H1 (cell line): Measurements from ENCODE around the gene UBE2J1. TPM values are rescaled to one million over a fixed set of nuclear protein-coding genes. Genes with fewer than 3 reads are reported as not detected.

ENCODE experiments used
- CTCF ChIA-PET: fragments of 300-600 bp; sonication (Branson Sonifier 250); formaldehyde crosslinking; loops from one replicate; lab custom pipeline; 2021; ENCODE audit not compliant: partially characterized antibody; lab: Charles Lee
- POLR2A ChIA-PET: fragments of 300-600 bp; sonication (Branson Sonifier 250); formaldehyde crosslinking; loops from one replicate; lab custom pipeline; 2021; ENCODE audit warnings: inconsistent platforms; ENCODE audit not compliant: partially characterized antibody; lab: Charles Lee
- DNase-seq, 2 experiments: peaks; one replicate each; pipeline versions ENCODE4 v3.0.0 to v3.0.0-alpha.2; 2010 to 2022; ENCODE audit warnings: low spot score in 2 of 2, low read depth in 1 of 2, mixed read lengths in 1 of 2
- FAIRE-seq: peaks from 2 replicates; lab custom pipeline; 2011; peaks lifted over from hg19 to GRCh38; lab: Jason Lieb, UNC
- H2AFZ ChIP-seq: 2 replicates; pipeline ENCODE4 v1.8.1; 2012; ENCODE audit warnings: low read length, inconsistent platforms
- H2AK5ac ChIP-seq: 2 replicates; pipeline ENCODE4 v1.6.1; 2013; ENCODE audit warnings: low read depth, low read length
- H2BK120ac ChIP-seq: replicated peaks from 2 replicates; pipeline ENCODE3; 2013; ENCODE audit warnings: low read depth, low read length, inconsistent platforms
- H2BK12ac ChIP-seq: 2 replicates; pipeline ENCODE4 v1.6.1; 2013; ENCODE audit warnings: low read depth, low read length
- H2BK15ac ChIP-seq: 2 replicates; pipeline ENCODE4 v1.6.1; 2013; ENCODE audit warnings: low read length
- H2BK20ac ChIP-seq: 2 replicates; pipeline ENCODE4 v1.6.1; 2013; ENCODE audit warnings: low read length
- H2BK5ac ChIP-seq: 2 replicates; pipeline ENCODE4 v1.6.1; 2013; ENCODE audit warnings: low read depth, low read length
- H3K14ac ChIP-seq: 2 replicates; pipeline ENCODE4 v1.6.1; 2013; ENCODE audit warnings: inconsistent platforms; ENCODE audit not compliant: insufficient read length
- H3K18ac ChIP-seq: 2 replicates; pipeline ENCODE4 v1.6.1; 2013; ENCODE audit warnings: low read length; ENCODE audit errors: extremely low read depth
- H3K23ac ChIP-seq: 2 replicates; pipeline ENCODE4 v1.6.1; 2013; ENCODE audit warnings: inconsistent platforms; ENCODE audit not compliant: insufficient read length
- H3K23me2 ChIP-seq: 2 replicates; pipeline ENCODE4 v1.6.1; 2013; ENCODE audit warnings: low read depth, low read length
- H3K27ac ChIP-seq: 2 replicates; pipeline ENCODE4 v1.6.1; 2011; ENCODE audit warnings: low read depth, low read length, inconsistent platforms
- H3K27me3 ChIP-seq, 4 experiments: replicated peaks in 1 of 4; 1 replicate in 1 of 4; 2 replicates in 3 of 4; pipeline versions ENCODE4 v1.6.1 to v1.8.1; 2011 to 2013; ENCODE audit warnings: low read length in 3 of 4, mild to moderate bottlenecking in 3 of 4, inconsistent platforms in 2 of 4, mixed read lengths in 2 of 4, moderate library complexity in 1 of 4; ENCODE audit not compliant: control insufficient read depth in 3 of 4, insufficient read depth in 3 of 4; ENCODE audit errors: extremely low read depth in 1 of 4
- H3K36me3 ChIP-seq, 4 experiments: 2 replicates each; pipeline versions ENCODE4 v1.6.1 to v1.8.1; 2011 to 2013; ENCODE audit warnings: mild to moderate bottlenecking in 4 of 4, low read length in 3 of 4, moderate library complexity in 2 of 4, control low read depth in 1 of 4, inconsistent platforms in 1 of 4; ENCODE audit not compliant: insufficient read depth in 4 of 4, control insufficient read depth in 2 of 4
- H3K4ac ChIP-seq: replicated peaks from 2 replicates; pipeline ENCODE3; 2013; ENCODE audit warnings: low read length, low read depth, mixed read lengths, inconsistent platforms; ENCODE audit not compliant: insufficient read length
- H3K4me1 ChIP-seq, 4 experiments: replicated peaks in 1 of 4; 1 replicate in 1 of 4; 2 replicates in 3 of 4; pipeline versions ENCODE4 v1.6.1 to v1.8.1; 2011 to 2013; ENCODE audit warnings: low read length in 3 of 4, inconsistent platforms in 2 of 4, mixed read lengths in 1 of 4; ENCODE audit not compliant: insufficient read depth in 4 of 4, control insufficient read depth in 3 of 4
- H3K4me2 ChIP-seq, 2 experiments: 2 replicates each; pipeline versions ENCODE4 v1.6.1 to v1.8.1; 2011 to 2013; ENCODE audit warnings: low read depth in 2 of 2, low read length in 2 of 2, control low read depth in 1 of 2, inconsistent platforms in 1 of 2, mild to moderate bottlenecking in 1 of 2; ENCODE audit not compliant: insufficient read depth in 1 of 2
- H3K4me3 ChIP-seq, 4 experiments: fragments of 200-600, 300-600 bp in 1 of 4; sonication (generic), shearing (Covaris generic), sonication (Bioruptor Twin) in 1 of 4; 2 replicates each; pipeline versions ENCODE4 v1.5.1 to v1.8.1; 2011 to 2016; ENCODE audit warnings: low read length in 4 of 4, low read depth in 3 of 4, control low read depth in 2 of 4, inconsistent platforms in 2 of 4, mild to moderate bottlenecking in 2 of 4, mixed read lengths in 1 of 4, moderate library complexity in 1 of 4; ENCODE audit not compliant: insufficient read depth in 2 of 4; ENCODE audit errors: extremely low read depth in 1 of 4
- H3K56ac ChIP-seq: replicated peaks from 2 replicates; pipeline ENCODE3; 2013; ENCODE audit warnings: low read depth, mild to moderate bottlenecking, mixed read lengths, low read length, inconsistent platforms; ENCODE audit not compliant: insufficient read length
- H3K79me1 ChIP-seq: 2 replicates; pipeline ENCODE4 v1.6.1; 2013; ENCODE audit warnings: low read depth, low read length, control low read depth
- H3K79me2 ChIP-seq, 2 experiments: 2 replicates each; pipeline versions ENCODE4 v1.6.1 to v1.8.1; 2012 to 2013; ENCODE audit warnings: low read length in 2 of 2, mild to moderate bottlenecking in 2 of 2, inconsistent platforms in 1 of 2; ENCODE audit not compliant: insufficient read depth in 2 of 2, control insufficient read depth in 1 of 2
- H3K9ac ChIP-seq, 4 experiments: replicated peaks in 1 of 4; 1 replicate in 1 of 4; 2 replicates in 3 of 4; pipeline versions ENCODE4 v1.6.1 to v1.8.1; 2011 to 2013; ENCODE audit warnings: low read depth in 3 of 4, low read length in 3 of 4, control low read depth in 2 of 4, mild to moderate bottlenecking in 2 of 4, moderate library complexity in 2 of 4, inconsistent platforms in 1 of 4; ENCODE audit errors: extremely low read depth in 1 of 4
- H3K9me3 ChIP-seq, 2 experiments: 2 replicates each; pipeline versions ENCODE4 v1.6.1 to v1.8.1; 2012 to 2013; ENCODE audit warnings: mild to moderate bottlenecking in 2 of 2, moderate library complexity in 2 of 2, control low read depth in 1 of 2, inconsistent platforms in 1 of 2, low read depth in 1 of 2, low read length in 1 of 2, mixed read lengths in 1 of 2; ENCODE audit not compliant: insufficient read depth in 2 of 2
- H4K20me1 ChIP-seq, 2 experiments: replicated peaks in 1 of 2; 2 replicates each; pipeline versions ENCODE3 to v1.8.1; 2011 to 2013; ENCODE audit warnings: inconsistent platforms in 2 of 2, low read length in 2 of 2, mild to moderate bottlenecking in 1 of 2; ENCODE audit not compliant: insufficient read depth in 2 of 2, control insufficient read depth in 1 of 2
- H4K5ac ChIP-seq: 2 replicates; pipeline ENCODE4 v1.6.1; 2013; ENCODE audit warnings: low read length, low read depth, mixed read lengths, inconsistent platforms; ENCODE audit not compliant: insufficient read length
- H4K8ac ChIP-seq: 2 replicates; pipeline ENCODE4 v1.8.0; 2013; ENCODE audit warnings: mild to moderate bottlenecking, moderate library complexity, low read length, inconsistent platforms; ENCODE audit not compliant: insufficient read depth; ENCODE audit errors: extremely low read depth
- H4K91ac ChIP-seq: replicated peaks from 2 replicates; pipeline ENCODE3; 2013; ENCODE audit warnings: low read length, mixed read lengths, inconsistent platforms; ENCODE audit not compliant: insufficient read length
- ATF2 ChIP-seq: IDR thresholded peaks from 2 replicates; pipeline ENCODE4 v1.6.1; 2012; ENCODE audit warnings: low read length, inconsistent platforms
- MAX ChIP-seq: IDR thresholded peaks from 2 replicates; pipeline ENCODE4 v1.6.1; 2012; ENCODE audit warnings: inconsistent platforms
- WGBS, 2 experiments: shearing (Covaris generic) in 1 of 2; methylation state at CpG; one replicate each; pipeline versions ENCODE4 v1.1.6 to v1.1.7; 2013 to 2015; ENCODE audit warnings: low lambda C conversion rate in 2 of 2, mixed read lengths in 2 of 2, inconsistent platforms in 1 of 2, low coverage in 1 of 2, missing lambda C conversion rate in 1 of 2; ENCODE audit not compliant: insufficient replicate concordance in 2 of 2, insufficient coverage in 1 of 2, insufficient read length in 1 of 2; ENCODE audit errors: extremely low coverage in 1 of 2, missing lambda C conversion rate in 1 of 2; 5-methylcytosine and 5-hydroxymethylcytosine counted together
- polyA plus RNA-seq, 7 experiments: library from polyadenylated mRNA; depleted of rRNA in 3 of 7; stranded (reverse) in 5 of 7; unstranded in 2 of 7; fragments of >200 nt in 5 of 7; fragments of 200-250 nt in 2 of 7; gene quantifications; 1 replicate in 5 of 7; 2 replicates in 1 of 7; 4 replicates in 1 of 7; pipeline versions ENCODE4 v1.2.1 to v1.2.3, GENCODE V29; 2011 to 2013; ENCODE audit warnings: missing spikeins in 2 of 7, mixed read lengths in 2 of 7
- total RNA-seq: library from RNA; stranded (reverse); fragmentation: NEBNext Ultra II Directional; extraction: Animal tissue kit (Norgen Biotek cat#: 25700); gene quantifications from 2 replicates; pipeline ENCODE4 v1.2.1, GENCODE V29; 2021

Gene UBE2J1
- total and polyA plus RNA-seq, 2 of the 8 experiments (the other 6 are each of a cell fraction or from before 2014, with no cell fraction given): 8.5 to 15.2 TPM

- DNase-seq (no peak), FAIRE-seq (no peak)
- Histone ChIP-seq H4K8ac (no peak overlapping the region), H2BK20ac (no peak overlapping the region), H3K9me3 (no peaks in the 10 kb centered on the region), H2BK120ac (no peak overlapping the region), H3K23ac (no peak overlapping the region), H3K9ac (no peak overlapping the region), H3K4me1 (no peaks in the 10 kb centered on the region), H3K4ac (no peak overlapping the region), H3K4me3 (no peak overlapping the region), H2BK15ac (no peak overlapping the region), H3K79me2 (no peaks in the 10 kb centered on the region), H2BK12ac (no peak overlapping the region), H3K36me3 (no peaks in the 10 kb centered on the region), H3K14ac (no peak overlapping the region), H3K27ac (no peak overlapping the region), H3K23me2 (no peaks in the 10 kb centered on the region; the same call in 1 of the 2 replicates), H3K56ac (no peak overlapping the region), H3K4me2 (no peak overlapping the region; a peak in 1 of 4 replicates), H2AFZ (peak overlapping the region; percentile 46; the same call in 1 of the 2 replicates), H4K20me1 (no peaks in the 10 kb centered on the region), H3K27me3 (no peaks in the 10 kb centered on the region; a peak in 1 of 7 replicates), H3K18ac (no peak overlapping the region), H3K79me1 (no peaks in the 10 kb centered on the region), H4K5ac (no peak overlapping the region), H4K91ac (no peak overlapping the region), H2BK5ac (no peak overlapping the region), H2AK5ac (no peak overlapping the region)
- ChIA-PET CTCF (interaction anchor here (0.6 to 11.3 kb wide), 12 partner anchors 8 to 253 kb away, joined by 3 to 133 read pairs (median 3); no protein-coding TSS in a partner anchor), POLR2A (interaction anchor here (0.6 to 0.8 kb wide), 2 partner anchors 12 to 43 kb away, joined by 3 read pairs; no protein-coding TSS in a partner anchor)
- no peak for TF ChIP-seq ATF2
- 0 out of 2 replicates have a peak, but pooled peaks have one; percentile 33 for TF ChIP-seq MAX
- 30% methylated on average over 1 of the region's 1 CpG; no CpG with 5 or more reads in 1 of the 2 experiments for WGBS, 2 experiments
These were observed 7.0 kb upstream of the UBE2J1 start for GRCh38 chr6:89359561-89359960.
